Left ventricle myocardium superior (tissue), 1 donor: ENCODE results near the gene FAM187B. TPM values are rescaled to one million over a fixed set of nuclear protein-coding genes. Genes with fewer than 3 reads are reported as not detected.

Experiments
- ATAC-seq: fragments of 200-7000 bp; cut with Tn5 transposase; one replicate; pipeline ENCODE4 v1.9.1; 2020; ENCODE audit warnings: mild to moderate bottlenecking, moderate library complexity
- DNase-seq: peaks from one replicate; pipeline ENCODE4 v3.0.0-alpha.2; 2020
- intact Hi-C: fragments of 100-400 bp; cut with micrococcal nuclease; formaldehyde crosslinking; loops from one replicate; pipeline ENCODE4 v1.11.0; 2022
- total RNA-seq: library from RNA; stranded (reverse); fragmentation: NEBNext Ultra II Directional; extraction: Animal tissue kit (Norgen Biotek cat#: 25700); gene quantifications from one replicate; pipeline ENCODE4 v1.2.1, GENCODE V29; 2021
- donor health status: DM: no; HTN: yes; CAD: no; lungs with severe emphysema.

Gene FAM187B
- total RNA-seq, 1 donor from 2014 or later, result not detected

DNA sequence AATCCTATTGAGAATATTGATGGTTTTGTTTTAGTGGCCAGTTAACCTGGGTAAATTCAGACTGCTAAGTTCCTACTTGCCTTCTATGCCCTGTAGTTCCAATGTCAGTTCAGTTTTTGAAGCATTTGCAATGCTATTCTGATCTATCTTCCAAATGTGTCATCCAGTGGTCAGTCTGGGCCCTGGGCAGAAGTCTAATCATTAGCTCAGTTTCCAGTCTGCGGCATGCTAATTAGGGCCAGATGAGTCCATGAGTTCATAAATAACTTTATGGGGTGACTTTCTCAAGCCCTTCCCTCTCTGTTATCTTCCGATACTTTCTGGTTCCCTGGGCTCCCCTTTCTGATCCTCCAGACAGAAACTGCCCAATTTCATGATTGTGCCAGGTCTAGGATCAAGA lies 32.7 kb downstream of the FAM187B start:
- no peak for ATAC-seq
- intact Hi-C loops, result no loop called here
- DNase-seq, result no peak

DNA sequence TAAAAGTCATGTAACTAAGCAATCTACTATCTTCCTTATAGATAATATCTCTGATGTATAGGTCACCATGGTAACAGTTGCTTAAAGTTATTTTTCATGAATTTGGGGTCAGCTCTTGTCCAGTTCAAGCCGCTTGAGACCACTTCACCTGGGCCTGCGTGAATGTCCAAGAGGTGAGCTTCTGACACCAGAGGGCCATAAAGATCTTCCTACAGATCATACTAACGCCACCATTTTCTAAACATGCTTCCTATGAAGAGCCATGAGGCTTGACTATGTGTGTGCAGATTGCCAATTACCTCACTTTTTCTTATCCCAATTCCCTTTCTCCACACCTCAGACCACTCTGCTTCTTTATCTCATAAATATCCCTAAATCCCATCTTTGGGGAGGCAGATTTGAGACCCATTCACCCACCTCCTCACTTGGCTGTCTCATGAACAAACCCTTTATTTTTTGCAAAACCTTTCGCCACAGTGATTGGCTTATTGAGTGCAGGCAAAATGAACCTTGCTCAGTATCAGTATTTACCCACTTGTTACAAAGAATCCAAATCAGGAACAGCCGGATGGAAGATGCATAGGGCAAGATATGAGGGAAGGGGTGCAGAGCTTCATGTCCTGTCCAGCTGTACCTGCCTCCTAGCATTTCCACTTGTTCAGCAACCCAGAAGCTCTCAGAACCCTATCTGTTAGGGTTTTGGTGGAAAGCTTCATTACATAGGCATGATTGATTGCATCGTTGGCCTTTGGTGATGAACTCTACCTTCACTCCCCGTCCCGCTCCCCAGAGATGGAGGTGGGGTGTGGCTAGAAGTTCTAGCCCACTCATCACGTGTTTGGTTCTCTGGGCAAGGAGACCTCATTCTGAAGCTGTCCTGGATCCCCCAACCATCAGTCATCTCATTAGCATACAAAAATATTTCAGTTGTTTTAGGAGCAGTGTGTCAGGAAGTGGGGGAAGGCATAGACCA lies 34.2 kb downstream of the FAM187B start:
- intact Hi-C loops, result no loop called here
- ATAC-seq (no peak), DNase-seq (no peak)

DNA sequence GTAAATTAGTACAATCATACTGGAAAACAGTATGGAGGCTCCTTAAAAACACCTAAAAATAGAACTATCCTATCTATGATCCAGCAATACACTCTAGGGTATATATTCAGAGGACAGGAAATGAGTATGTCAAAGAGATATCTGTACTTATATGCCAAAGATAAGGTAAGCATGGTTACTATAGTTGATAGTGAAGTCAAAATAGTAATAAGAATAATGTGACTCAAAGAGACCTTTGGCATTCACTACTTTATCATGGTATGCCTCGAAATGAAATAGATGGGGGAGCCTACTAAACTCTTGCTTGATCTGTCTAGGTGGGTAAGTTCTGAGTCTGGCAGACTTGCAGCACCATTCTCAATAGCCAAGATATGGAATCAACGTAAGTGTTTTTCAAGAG lies 43.7 kb downstream of the FAM187B start:
- DNase-seq, result no peak
- no peak for ATAC-seq
- intact Hi-C loops, result no loop called here

DNA sequence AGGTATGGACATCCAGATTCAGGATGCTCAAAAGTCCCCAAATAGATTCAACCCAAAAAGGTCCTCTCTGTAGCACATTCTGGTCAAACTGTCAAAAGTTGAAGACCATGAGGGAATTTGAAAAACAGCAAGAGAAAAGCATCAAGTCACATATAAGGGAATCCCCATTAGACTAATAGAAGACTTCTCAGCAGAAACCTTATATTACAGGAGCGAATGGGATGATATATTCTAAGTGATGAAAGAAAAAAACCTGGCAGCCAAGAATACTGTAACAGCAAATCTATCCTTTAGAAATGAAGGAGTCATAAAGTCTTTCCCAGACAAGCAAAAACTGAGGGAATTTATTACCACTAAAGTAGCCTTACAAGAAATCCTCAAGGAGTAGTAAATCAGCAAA lies 44.3 kb downstream of the FAM187B start:
- intact Hi-C loops, result no loop called here
- no peak for ATAC-seq
- no peak for DNase-seq

DNA sequence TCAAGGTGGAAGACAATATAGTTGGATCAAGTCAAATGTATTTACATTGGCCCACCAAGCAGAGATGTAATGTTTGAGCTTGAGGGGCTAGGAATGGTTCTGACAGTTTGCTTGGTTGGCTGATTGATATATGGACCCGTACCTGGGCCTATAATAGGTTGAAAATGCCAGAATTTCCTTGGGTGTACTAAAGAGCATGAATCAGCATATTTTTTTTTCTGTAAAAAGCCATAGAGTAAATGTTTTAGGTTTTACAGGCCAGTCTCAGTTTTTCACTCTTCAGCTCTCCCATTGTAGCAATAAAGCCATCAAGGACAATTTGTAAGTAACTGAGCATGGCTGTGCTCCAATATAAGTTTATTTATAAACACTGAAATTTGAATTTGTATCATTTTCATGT lies 47.2 kb downstream of the FAM187B start:
- DNase-seq (no peak), ATAC-seq (no peak)
- intact Hi-C loops, result no loop called here

DNA sequence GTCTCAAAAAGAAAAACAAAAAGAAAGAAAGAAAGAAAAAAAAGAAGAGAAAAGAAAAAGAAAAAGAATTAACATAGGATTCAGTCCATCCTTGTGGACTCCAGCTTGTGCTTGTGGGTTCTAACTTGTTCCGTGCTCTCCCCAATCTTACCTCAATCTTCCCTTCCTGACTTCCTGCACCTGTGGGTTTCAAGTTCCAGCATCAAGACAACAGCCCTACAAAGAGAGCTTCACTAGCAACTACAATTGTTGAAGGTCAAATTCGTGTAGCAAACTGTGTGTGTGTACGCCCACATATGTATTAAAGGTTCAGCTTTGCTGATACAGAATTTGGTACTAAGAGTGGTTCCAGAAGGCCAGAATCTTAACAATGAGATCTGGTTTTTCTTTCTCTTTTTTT lies 48.7 kb downstream of the FAM187B start:
- intact Hi-C loops, result no loop called here
- DNase-seq, result no peak
- no peak for ATAC-seq

DNA sequence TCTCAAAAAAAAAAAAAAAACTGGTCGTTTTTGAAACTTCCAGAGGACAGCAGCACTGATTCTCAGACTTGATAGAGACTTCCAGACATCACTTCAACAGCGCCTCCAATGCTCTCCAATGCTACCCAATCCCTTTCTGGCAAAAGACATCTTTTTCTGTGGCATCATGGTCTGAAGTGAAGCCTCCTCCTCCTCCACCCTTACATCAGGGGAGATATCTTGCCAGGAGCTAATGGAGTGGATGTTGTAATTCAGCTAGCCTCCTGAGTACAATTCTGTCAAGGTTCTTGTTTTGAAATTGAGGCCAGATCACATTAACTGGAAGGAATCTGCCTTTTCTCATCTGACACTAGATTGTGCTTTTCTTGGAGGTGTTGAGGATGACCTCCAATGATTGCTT lies 49.8 kb downstream of the FAM187B start:
- no peak for ATAC-seq
- intact Hi-C loops, result no loop called here
- no peak for DNase-seq

DNA sequence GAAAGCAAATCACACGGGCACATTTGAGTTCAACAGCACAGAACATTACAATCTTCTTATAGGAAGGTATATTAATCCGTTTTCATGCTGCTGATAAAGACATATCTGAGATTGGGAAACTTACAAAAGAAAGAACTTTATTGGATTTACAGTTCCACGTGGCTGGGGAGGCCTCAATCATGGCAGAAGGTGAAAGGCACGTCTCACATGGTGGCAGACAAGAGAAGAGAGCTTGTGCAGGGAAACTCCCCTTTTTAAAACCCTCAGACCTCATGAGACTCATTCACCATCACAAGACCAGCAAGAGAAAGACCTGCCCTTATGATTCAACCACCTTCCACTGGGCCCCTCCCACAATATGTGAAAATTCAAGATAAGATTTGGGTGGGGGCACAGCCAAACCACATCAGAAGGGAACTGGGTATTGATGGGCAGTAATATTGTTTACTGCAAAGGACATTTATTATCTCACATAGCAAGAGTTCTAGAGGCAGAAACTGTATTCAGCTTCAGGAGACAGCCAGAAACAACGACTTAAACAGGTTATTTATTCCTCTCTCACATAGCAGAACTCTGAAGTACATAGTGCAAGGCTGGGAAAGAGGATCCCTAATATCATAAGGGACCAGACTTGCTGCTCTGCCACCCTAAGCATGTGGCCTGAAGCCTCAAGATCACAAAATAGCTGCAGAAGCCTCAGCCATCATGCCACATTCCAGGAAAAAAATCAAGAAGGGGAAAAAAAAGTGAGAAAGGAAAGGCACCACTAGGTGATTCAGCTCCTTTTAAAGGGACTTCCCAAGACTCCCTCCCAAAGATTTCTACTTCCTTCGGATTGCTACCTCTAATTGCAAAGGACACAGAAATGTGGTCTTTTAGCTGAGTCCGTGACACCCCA lies 50.9 kb downstream of the FAM187B start:
- intact Hi-C loops, result no loop called here
- ATAC-seq (no peak), DNase-seq (no peak)

DNA sequence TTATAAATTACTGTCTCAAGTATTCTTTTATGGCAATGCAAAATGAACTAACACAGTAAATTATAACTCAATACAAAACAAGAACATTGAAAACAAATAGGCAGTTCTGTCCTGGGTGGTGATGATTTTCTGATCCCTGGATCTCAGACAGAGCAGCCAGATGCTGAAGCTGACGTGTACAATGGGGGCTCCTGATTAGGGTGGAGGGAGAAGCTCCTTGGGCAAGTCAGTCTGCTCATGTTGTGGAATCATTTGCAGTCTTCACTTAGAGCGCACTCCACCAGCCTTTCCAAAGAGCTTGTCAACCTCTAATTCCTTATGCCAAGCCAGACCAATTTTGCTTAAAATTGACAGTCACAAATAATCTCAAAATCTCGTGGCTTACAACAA lies 52.4 kb downstream of the FAM187B start:
- ATAC-seq, result no peak
- DNase-seq, result no peak
- intact Hi-C loops, result no loop called here

Other genes with a start within 250 kb of the FAM187B start
- gene GRAMD1A, start 228.4 kb downstream of the FAM187B start, total RNA-seq, result 30.6 TPM
- 45.7 TPM for gene SCN1B, start 198.3 kb downstream of the FAM187B start, total RNA-seq
- gene HPN, start 187.0 kb downstream of the FAM187B start, total RNA-seq, result 9.8 TPM
- 3.1 TPM for gene FXYD3, start 112.9 kb downstream of the FAM187B start, total RNA-seq
- gene LGI4, start 93.7 kb downstream of the FAM187B start, total RNA-seq, result 9.0 TPM
- gene FXYD1, start 89.9 kb downstream of the FAM187B start, total RNA-seq, result 489 TPM
- gene FXYD7, start 85.5 kb downstream of the FAM187B start, total RNA-seq, result not detected
- gene FXYD5, start 74.0 kb downstream of the FAM187B start, total RNA-seq, result 21.2 TPM
- 6.1 TPM for gene LSR, start 20.3 kb upstream of the FAM187B start, total RNA-seq
- 170 TPM for gene USF2, start 40.2 kb upstream of the FAM187B start, total RNA-seq
- not detected for gene HAMP, start 53.8 kb upstream of the FAM187B start, total RNA-seq
- not detected for gene MAG, start 63.4 kb upstream of the FAM187B start, total RNA-seq
- 0.52 TPM for gene CD22, start 100.4 kb upstream of the FAM187B start, total RNA-seq
- not detected for gene FFAR1, start 119.2 kb upstream of the FAM187B start, total RNA-seq
- not detected for gene FFAR3, start 129.7 kb upstream of the FAM187B start, total RNA-seq
- gene GPR42, start 142.3 kb upstream of the FAM187B start, total RNA-seq, result not detected
- gene FFAR2, start 219.5 kb upstream of the FAM187B start, total RNA-seq, result 0.27 TPM